HCT116 (cell line): ENCODE measurements around the gene IQSEC3. TPM values are rescaled to one million over a fixed set of nuclear protein-coding genes. Genes with fewer than 3 reads are reported as not detected.

Experiments
- ATAC-seq: fragments of 200-7000 bp; cut with Tn5 transposase; 2 replicates; pipeline ENCODE4 v1.9.1; 2020; ENCODE audit warnings: mild to moderate bottlenecking, moderate library complexity
- BruUV-seq: library from RNA; stranded (reverse); fragments of 400-500 nt; replicated peaks from 2 replicates; lab custom pipeline; 2021; lab: Mats Ljungman, UMichigan
- CTCF ChIA-PET: fragments of 300-600 bp; sonication (Branson Sonifier 250); formaldehyde crosslinking; loops from one replicate; lab custom pipeline; 2021; ENCODE audit warnings: antibody characterized with exemption; lab: Charles Lee
- POLR2A ChIA-PET: fragments of 300-600, 350-600 bp; sonication (Branson Sonifier 250); formaldehyde crosslinking; loops from one replicate; lab custom pipeline; 2021; ENCODE audit warnings: antibody characterized with exemption; lab: Charles Lee
- RAD21 ChIA-PET, 2 experiments: fragments of 300-600 bp; sonication (Branson Sonifier 250); formaldehyde crosslinking; loops; one replicate each; lab custom pipeline; 2023; ENCODE audit warnings: low total read pairs in 2 of 2; ENCODE audit not compliant: uncharacterized antibody in 2 of 2, unreplicated experiment in 2 of 2, low non-redundant PET in 1 of 2; lab: Charles Lee
- DNase-seq: peaks from one replicate; pipeline ENCODE4 v3.0.0-alpha.2; 2010; ENCODE audit warnings: low read depth, low spot score
- H2AFZ ChIP-seq: fragments of 200-600 bp; shearing (Covaris generic), sonication (generic); 2 replicates; pipeline ENCODE4 v1.6.1; 2017; ENCODE audit warnings: low read depth, mixed run types, mixed read lengths, antibody characterized with exemption, low read length; ENCODE audit not compliant: poor library complexity, severe bottlenecking
- H3K27ac ChIP-seq: 2 replicates; pipeline ENCODE4 v1.5.1; 2012; ENCODE audit warnings: low read depth, low read length
- H3K27me3 ChIP-seq: fragments of 200-600 bp; sonication (generic); 2 replicates; pipeline ENCODE4 v1.6.1; 2016; ENCODE audit warnings: mixed run types, low read length, mixed read lengths; ENCODE audit not compliant: insufficient read depth
- H3K36me3 ChIP-seq, 2 experiments: fragments of 200-500 bp in 1 of 2; fragments of 200-600 bp in 1 of 2; sonication (Bioruptor generic) in 1 of 2; sonication (generic) in 1 of 2; 2 replicates each; pipeline versions ENCODE4 v1.5.1 to v1.6.1; 2014 to 2016; ENCODE audit warnings: low read length in 2 of 2, inconsistent platforms in 1 of 2, mixed read lengths in 1 of 2, mixed run types in 1 of 2; ENCODE audit not compliant: insufficient read depth in 2 of 2, control insufficient read depth in 1 of 2
- H3K4me1 ChIP-seq, 2 experiments: fragments of 200-600 bp in 1 of 2; sonication (generic) in 1 of 2; 2 replicates each; pipeline versions ENCODE4 v1.5.1 to v1.6.1; 2012 to 2017; ENCODE audit warnings: low read length in 2 of 2, inconsistent platforms in 1 of 2, mild to moderate bottlenecking in 1 of 2, mixed read lengths in 1 of 2, mixed run types in 1 of 2, moderate library complexity in 1 of 2; ENCODE audit not compliant: insufficient read depth in 2 of 2, control insufficient read depth in 1 of 2
- H3K4me2 ChIP-seq: fragments of 200-600 bp; sonication (generic); 2 replicates; pipeline ENCODE4 v1.6.1; 2017; ENCODE audit warnings: mixed run types, low read length, mixed read lengths
- H3K4me3 ChIP-seq, 2 experiments: fragments of 200-600 bp in 1 of 2; sonication (generic) in 1 of 2; replicated peaks in 1 of 2; 2 replicates each; pipeline ENCODE4 v1.5.1; 2011 to 2016; ENCODE audit warnings: low read length in 2 of 2, control low read depth in 1 of 2, low read depth in 1 of 2, mild to moderate bottlenecking in 1 of 2, mixed read lengths in 1 of 2, mixed run types in 1 of 2
- H3K79me2 ChIP-seq: fragments of 200-600 bp; sonication (generic); 2 replicates; pipeline ENCODE4 v1.6.1; 2017; ENCODE audit warnings: mild to moderate bottlenecking, mixed run types, low read length, moderate library complexity, mixed read lengths; ENCODE audit not compliant: insufficient read depth
- H3K9ac ChIP-seq: fragments of 200-600 bp; sonication (generic); 2 replicates; pipeline ENCODE4 v1.6.1; 2016; ENCODE audit warnings: low read length, mixed read lengths
- H3K9me2 ChIP-seq: fragments of 200-600 bp; sonication (generic), shearing (Covaris generic); 2 replicates; pipeline ENCODE4 v1.6.1; 2017; ENCODE audit warnings: mixed run types, mild to moderate bottlenecking, moderate library complexity; ENCODE audit not compliant: insufficient read depth
- H3K9me3 ChIP-seq, 2 experiments: fragments of 200-500 bp in 1 of 2; fragments of 200-600 bp in 1 of 2; sonication (Bioruptor generic) in 1 of 2; sonication (generic) in 1 of 2; 2 replicates each; pipeline ENCODE4 v1.6.1; 2014 to 2017; ENCODE audit warnings: low read length in 2 of 2, mixed read lengths in 2 of 2, inconsistent platforms in 1 of 2, low read depth in 1 of 2, mild to moderate bottlenecking in 1 of 2, mixed run types in 1 of 2, moderate library complexity in 1 of 2; ENCODE audit not compliant: control insufficient read depth in 1 of 2, insufficient read depth in 1 of 2
- H4K20me1 ChIP-seq: fragments of 200-600 bp; sonication (generic), shearing (Covaris generic); 2 replicates; pipeline ENCODE4 v1.6.1; 2017; ENCODE audit warnings: mixed run types, mild to moderate bottlenecking, moderate library complexity; ENCODE audit not compliant: insufficient read depth
- CBX3 ChIP-seq: IDR thresholded peaks from 2 replicates; pipeline ENCODE4 v1.6.1; 2012; ENCODE audit warnings: low read depth
- CTCF ChIP-seq, 3 experiments: fragments of 200-600 bp in 1 of 3; sonication (generic) in 1 of 3; IDR thresholded peaks in 2 of 3; conservative IDR thresholded peaks in 1 of 3; 2 replicates each; pipeline ENCODE4 v1.5.1; 2012 to 2017; ENCODE audit warnings: low read depth in 2 of 3, low read length in 2 of 3, antibody characterized with exemption in 1 of 3, borderline replicate concordance in 1 of 3, control low read depth in 1 of 3, mild to moderate bottlenecking in 1 of 3, mixed read lengths in 1 of 3, mixed run types in 1 of 3, moderate library complexity in 1 of 3; ENCODE audit not compliant: insufficient read depth in 1 of 3
- EGR1 ChIP-seq: IDR thresholded peaks from 2 replicates; pipeline ENCODE4 v1.6.1; 2012; ENCODE audit warnings: low read depth
- ELF1 ChIP-seq: IDR thresholded peaks from 2 replicates; pipeline ENCODE4 v1.6.1; 2012; ENCODE audit warnings: low read depth, borderline replicate concordance
- EZH2phosphoT487 ChIP-seq: fragments of 200-600 bp; IDR thresholded peaks from 2 replicates; pipeline ENCODE4 v1.6.1; 2018; ENCODE audit warnings: antibody characterized with exemption, borderline replicate concordance
- JUND ChIP-seq: IDR thresholded peaks from 2 replicates; pipeline ENCODE4 v1.6.1; 2012
- MAX ChIP-seq: IDR thresholded peaks from 2 replicates; pipeline ENCODE4 v1.6.1; 2012
- POLR2A ChIP-seq: IDR thresholded peaks from 2 replicates; pipeline ENCODE4 v1.7.0; 2011; ENCODE audit warnings: borderline replicate concordance; ENCODE audit not compliant: insufficient read depth, insufficient read length; ENCODE audit errors: extremely low read depth
- RAD21 ChIP-seq: IDR thresholded peaks from 2 replicates; pipeline ENCODE4 v1.6.1; 2012; ENCODE audit warnings: low read depth, mild to moderate bottlenecking
- TCF7L2 ChIP-seq: IDR thresholded peaks from 2 replicates; pipeline ENCODE4 v1.7.0; 2011; ENCODE audit warnings: borderline replicate concordance, inconsistent platforms; ENCODE audit not compliant: insufficient read depth, insufficient read length; ENCODE audit errors: extremely low read depth
- intact Hi-C: fragments of 100-400 bp; cut with micrococcal nuclease; formaldehyde crosslinking; loops from 2 replicates; pipeline ENCODE4 v1.10.0; 2022
- total RNA-seq: library from RNA; stranded (reverse); gene quantifications from one replicate; pipeline ENCODE4 v1.2.1, GENCODE V29; 2021; ENCODE audit not compliant: unreplicated experiment

Gene IQSEC3
- total RNA-seq, 1 experiment from 2014 or later: not detected

- TF ChIP-seq EZH2phosphoT487 (no peak), EGR1 (no peak), CTCF (IDR thresholded peaks at IDR 0.05 in 2 of 3, conservative IDR thresholded peaks at IDR 0.05 in 1 of 3; ENCODE audit: borderline replicate concordance in 1 of 3, insufficient read depth in 1 of 3, low read depth in 2 of 3, low read length in 2 of 3) (no peak), MAX (no peak), TCF7L2 (no peak), RAD21 (no peak), JUND (no peak), POLR2A (no peak)
- TF ChIP-seq, all 23 proteins: peak for 0
These were observed 145.8 kb downstream of the IQSEC3 start (continued) for GRCh38 chr12:212415-212714.

- Histone ChIP-seq H3K79me2 (no peaks in the 10 kb centered on the region), H3K4me1 (no peaks in the 10 kb centered on the region), H2AFZ (no peak overlapping the region), H3K27me3 (no peaks in the 10 kb centered on the region; the same call in 1 of the 2 replicates)
- no peak for DNase-seq
- ChIA-PET RAD21 (no interaction called here), CTCF (no interaction called here)
- TF ChIP-seq ELF1: no peak
- TF ChIP-seq EGR1: no peak
- no peak for TF ChIP-seq CBX3
- TF ChIP-seq, all 23 proteins: peak for 0
- no peaks in the 10 kb centered on the region for H4K20me1 ChIP-seq
- H3K36me3 ChIP-seq: no peaks in the 10 kb centered on the region
- H3K9me3 ChIP-seq: no peaks in the 10 kb centered on the region
- intact Hi-C loops: no loop called here
- no peaks in the 10 kb centered on the region for H3K9me2 ChIP-seq
- H3K9ac ChIP-seq: no peak overlapping the region
- no TSS peak for BruUV-seq
- no peak overlapping the region for H3K4me2 ChIP-seq
- H3K4me3 ChIP-seq: no peak overlapping the region
- H3K27ac ChIP-seq: no peak overlapping the region; the same call in 1 of the 2 replicates
- no peak for ATAC-seq
- POLR2A ChIA-PET: no interaction called here
These were observed 146.4 kb downstream of the IQSEC3 start for GRCh38 chr12:212715-213526.
